ENCODE data around the gene NIPAL3.
"Not testable (repeated sequence)": the region's sequence is repeated elsewhere in the genome, so short reads cannot be mapped to it uniquely, and the experiment has no call there.

NIPAL3 gene

GRCh38 chr1:24517898-24518297 is 102.3 kb downstream of the NIPAL3 start:
- ATAC-seq = no peak
- TF ChIP-seq ZFP3 (CRISPR knock-in tag; IDR thresholded peaks at IDR 0.05) = no peak
- no peak for TF ChIP-seq ESRRG (CRISPR knock-in tag; IDR thresholded peaks at IDR 0.05)
- no peak for TF ChIP-seq PPARA (CRISPR knock-in tag; IDR thresholded peaks at IDR 0.05; ENCODE audit: borderline replicate concordance)
- no peak for TF ChIP-seq CSDC2 (CRISPR knock-in tag; IDR thresholded peaks at IDR 0.05)
- TF ChIP-seq ZNF8 (CRISPR knock-in tag; IDR thresholded peaks at IDR 0.05) = no peak
- no peak for TF ChIP-seq BACH2 (CRISPR knock-in tag; IDR thresholded peaks at IDR 0.05; ENCODE audit: borderline replicate concordance)
- TF ChIP-seq TOX (CRISPR knock-in tag; IDR thresholded peaks at IDR 0.05; ENCODE audit: borderline replicate concordance) = no peak
- no peak for TF ChIP-seq OSR1 (CRISPR knock-in tag; IDR thresholded peaks at IDR 0.05)
- no peak for TF ChIP-seq ARNTL (CRISPR knock-in tag; IDR thresholded peaks at IDR 0.05; ENCODE audit: borderline replicate concordance, low read depth)
- TF ChIP-seq ZFP30 (CRISPR knock-in tag; IDR thresholded peaks at IDR 0.05) = no peak
- TF ChIP-seq ZNF565 (CRISPR knock-in tag; conservative IDR thresholded peaks at IDR 0.05; ENCODE audit: low read depth) = no peak

GRCh38 chr1:24520282-24520681 is 104.7 kb downstream of the NIPAL3 start:
- ATAC-seq = not testable (repeated sequence)
